Central memory CD8-positive, alpha-beta T cell (primary cell): ENCODE data around the gene CTSC.

ENCODE experiments used
- ATAC-seq: fragments of 150-1000 bp; cut with Tn5 transposase; replicated peaks from 2 replicates; pipeline ENCODE4 v1.10.0; 2022; ENCODE audit warnings: mild to moderate bottlenecking, moderate FRiP score, moderate number of reproducible peaks; ENCODE audit not compliant: poor library complexity, severe bottlenecking; ENCODE audit errors: extremely low read depth
- DNase-seq, 2 donors: peaks; one replicate each; pipeline ENCODE4 v3.0.0; 2021; ENCODE audit warnings: low spot score in 2 of 2
- H3K27ac Mint-ChIP-seq: one replicate; pipeline ENCODE4 v1.8.0; 2022; ENCODE audit warnings: low read depth, mild to moderate bottlenecking, moderate library complexity, mixed read lengths
- H3K27me3 Mint-ChIP-seq: one replicate; pipeline ENCODE4 v1.8.0; 2022; ENCODE audit warnings: mixed read lengths
- H3K36me3 Mint-ChIP-seq: one replicate; pipeline ENCODE4 v1.8.0; 2022; ENCODE audit warnings: mild to moderate bottlenecking, moderate library complexity, mixed read lengths; ENCODE audit not compliant: insufficient read depth
- H3K4me1 Mint-ChIP-seq: one replicate; pipeline ENCODE4 v1.8.0; 2022; ENCODE audit warnings: mixed read lengths
- H3K4me3 Mint-ChIP-seq: one replicate; pipeline ENCODE4 v1.8.0; 2022; ENCODE audit warnings: mild to moderate bottlenecking, moderate library complexity, mixed read lengths
- H3K9me3 Mint-ChIP-seq: one replicate; pipeline ENCODE4 v1.8.0; 2022; ENCODE audit warnings: mixed read lengths

The CTSC gene

GRCh38 chr11:88307749-88308425 lies 29.6 kb downstream of the CTSC start:
- Mint-ChIP-seq H3K27ac (peak overlapping the region; percentile 77), H3K27me3 (no peaks in the 10 kb centered on the region), H3K4me3 (no peak overlapping the region), H3K9me3 (no peaks in the 10 kb centered on the region), H3K4me1 (peaks cover 45% of the 10 kb centered on the region), H3K36me3 (peaks cover 49% of the 10 kb centered on the region)
- no peak for DNase-seq
- ATAC-seq = no peak

- ATAC-seq = no peak
- no peaks in the 10 kb centered on the region for H3K27me3 Mint-ChIP-seq
- H3K4me1 Mint-ChIP-seq = peaks cover 46% of the 10 kb centered on the region
- H3K27ac Mint-ChIP-seq = no peak overlapping the region
- H3K4me3 Mint-ChIP-seq = no peak overlapping the region
- no peaks in the 10 kb centered on the region for H3K9me3 Mint-ChIP-seq
- DNase-seq = no peak
- H3K36me3 Mint-ChIP-seq = peaks cover 47% of the 10 kb centered on the region
Measured at GRCh38 chr11:88306785-88307184, 30.8 kb downstream of the CTSC start.

GRCh38 chr11:88305430-88305829 lies 32.1 kb downstream of the CTSC start:
- Mint-ChIP-seq H3K36me3 (peaks cover 51% of the 10 kb centered on the region), H3K4me1 (peaks cover 48% of the 10 kb centered on the region), H3K9me3 (no peaks in the 10 kb centered on the region), H3K27ac (peak overlapping the region; percentile 43), H3K4me3 (no peak overlapping the region), H3K27me3 (no peaks in the 10 kb centered on the region)
- ATAC-seq (no peak), DNase-seq (no peak)

- H3K27me3 Mint-ChIP-seq = no peaks in the 10 kb centered on the region
- no peaks in the 10 kb centered on the region for H3K9me3 Mint-ChIP-seq
- peaks cover 55% of the 10 kb centered on the region for H3K36me3 Mint-ChIP-seq
- H3K4me3 Mint-ChIP-seq = no peak overlapping the region
- ATAC-seq (no peak), DNase-seq (no peak)
- no peak overlapping the region for H3K27ac Mint-ChIP-seq
- peaks cover 49% of the 10 kb centered on the region for H3K4me1 Mint-ChIP-seq
Measured at GRCh38 chr11:88304352-88304751, 33.2 kb downstream of the CTSC start.

GRCh38 chr11:88303037-88303436 lies 34.5 kb downstream of the CTSC start:
- no peaks in the 10 kb centered on the region for H3K27me3 Mint-ChIP-seq
- peak overlapping the region; percentile 91 for H3K27ac Mint-ChIP-seq
- no peaks in the 10 kb centered on the region for H3K9me3 Mint-ChIP-seq
- peaks cover 59% of the 10 kb centered on the region for H3K36me3 Mint-ChIP-seq
- ATAC-seq (peak; percentile 18), DNase-seq (no peak)
- peaks cover 53% of the 10 kb centered on the region for H3K4me1 Mint-ChIP-seq
- no peak overlapping the region for H3K4me3 Mint-ChIP-seq

- Mint-ChIP-seq H3K27ac (peak overlapping the region; percentile 91), H3K9me3 (no peaks in the 10 kb centered on the region), H3K27me3 (no peaks in the 10 kb centered on the region), H3K4me1 (peaks cover 54% of the 10 kb centered on the region), H3K4me3 (peak overlapping the region; percentile 66), H3K36me3 (peaks cover 59% of the 10 kb centered on the region)
- DNase-seq = peak in 1 of 2 donors; percentile 18
- peak; percentile 66 for ATAC-seq
Measured at GRCh38 chr11:88301488-88302140, 35.9 kb downstream of the CTSC start.

GRCh38 chr11:88300888-88301487 lies 36.5 kb downstream of the CTSC start:
- no peaks in the 10 kb centered on the region for H3K27me3 Mint-ChIP-seq
- ATAC-seq (peak; percentile 67), DNase-seq (no peak)
- peak overlapping the region; percentile 91 for H3K27ac Mint-ChIP-seq
- peaks cover 54% of the 10 kb centered on the region for H3K4me1 Mint-ChIP-seq
- peak overlapping the region; percentile 66 for H3K4me3 Mint-ChIP-seq
- H3K9me3 Mint-ChIP-seq = no peaks in the 10 kb centered on the region
- peaks cover 56% of the 10 kb centered on the region for H3K36me3 Mint-ChIP-seq

GRCh38 chr11:88297863-88298262 lies 39.7 kb downstream of the CTSC start:
- Mint-ChIP-seq H3K9me3 (no peaks in the 10 kb centered on the region), H3K27me3 (no peaks in the 10 kb centered on the region), H3K4me3 (no peak overlapping the region), H3K4me1 (peaks cover 44% of the 10 kb centered on the region), H3K27ac (peak overlapping the region; percentile 87), H3K36me3 (peaks cover 60% of the 10 kb centered on the region)
- DNase-seq (no peak), ATAC-seq (no peak)

GRCh38 chr11:88297421-88297820 lies 40.1 kb downstream of the CTSC start:
- DNase-seq (no peak), ATAC-seq (no peak)
- H3K27me3 Mint-ChIP-seq = no peaks in the 10 kb centered on the region
- peak overlapping the region; percentile 87 for H3K27ac Mint-ChIP-seq
- no peaks in the 10 kb centered on the region for H3K9me3 Mint-ChIP-seq
- H3K4me3 Mint-ChIP-seq = no peak overlapping the region
- peaks cover 40% of the 10 kb centered on the region for H3K4me1 Mint-ChIP-seq
- peaks cover 61% of the 10 kb centered on the region for H3K36me3 Mint-ChIP-seq

GRCh38 chr11:88295028-88295427 lies 42.5 kb downstream of the CTSC start:
- no peak for ATAC-seq
- H3K27me3 Mint-ChIP-seq = no peaks in the 10 kb centered on the region
- no peak for DNase-seq
- H3K27ac Mint-ChIP-seq = peak overlapping the region; percentile 14
- H3K4me1 Mint-ChIP-seq = peaks cover 29% of the 10 kb centered on the region
- H3K9me3 Mint-ChIP-seq = no peaks in the 10 kb centered on the region
- H3K4me3 Mint-ChIP-seq = no peak overlapping the region
- H3K36me3 Mint-ChIP-seq = peaks cover 53% of the 10 kb centered on the region

GRCh38 chr11:88293931-88294330 lies 43.6 kb downstream of the CTSC start:
- H3K4me1 Mint-ChIP-seq = peaks cover 23% of the 10 kb centered on the region
- ATAC-seq (no peak), DNase-seq (no peak)
- H3K9me3 Mint-ChIP-seq = no peaks in the 10 kb centered on the region
- no peak overlapping the region for H3K4me3 Mint-ChIP-seq
- H3K36me3 Mint-ChIP-seq = peaks cover 48% of the 10 kb centered on the region
- H3K27me3 Mint-ChIP-seq = no peaks in the 10 kb centered on the region
- no peak overlapping the region for H3K27ac Mint-ChIP-seq

- Mint-ChIP-seq H3K36me3 (peaks cover 44% of the 10 kb centered on the region), H3K4me1 (peaks cover 8% of the 10 kb centered on the region), H3K9me3 (no peaks in the 10 kb centered on the region), H3K4me3 (no peak overlapping the region), H3K27me3 (no peaks in the 10 kb centered on the region), H3K27ac (no peak overlapping the region)
- ATAC-seq (no peak), DNase-seq (no peak)
Measured at GRCh38 chr11:88292171-88292843, 45.2 kb downstream of the CTSC start.
